Measurements from ENCODE around the gene SPACA4.

SPACA4 gene

GRCh38 chr19:48606463-48607358 is at the start of gene SPACA4:
Gene SPACA4 (plus strand): TSS chr19:48606742. CDS start chr19:48606979, 237 bp downstream.
- Histone ChIP-seq H3K27ac (ENCODE audit: poor library complexity, severe bottlenecking) (no peak within 1 kb of the TSS), H3K9me3 (ENCODE audit: severe bottlenecking) (no peaks in the 10 kb centered on the region), H3K36me3 (ENCODE audit: low read depth) (no peaks in the 10 kb centered on the region), H3K27me3 (ENCODE audit: insufficient read depth, poor library complexity, severe bottlenecking) (no peaks in the 10 kb centered on the region), H3K4me1 (ENCODE audit: insufficient read depth, poor library complexity, severe bottlenecking) (no peaks in the 10 kb centered on the region), H3K4me3 (ENCODE audit: severe bottlenecking) (no peak within 1 kb of the TSS)
- TF ChIP-seq CTCF (IDR thresholded peaks at IDR 0.05; ENCODE audit: poor library complexity, severe bottlenecking), result no peak
- no peak for DNase-seq (ENCODE audit: low spot score)
- ATAC-seq (ENCODE audit: low read depth), result no peak

GRCh38 chr19:48556825-48557224 is 49.7 kb upstream of the SPACA4 start:
- Histone ChIP-seq H3K27me3 (ENCODE audit: insufficient read depth, poor library complexity, severe bottlenecking) (no peaks in the 10 kb centered on the region), H3K27ac (ENCODE audit: poor library complexity, severe bottlenecking) (peak overlapping the region; percentile 20), H3K4me3 (ENCODE audit: severe bottlenecking) (no peak overlapping the region), H3K4me1 (ENCODE audit: insufficient read depth, poor library complexity, severe bottlenecking) (peaks cover 13% of the 10 kb centered on the region), H3K9me3 (ENCODE audit: severe bottlenecking) (no peaks in the 10 kb centered on the region), H3K36me3 (ENCODE audit: low read depth) (no peaks in the 10 kb centered on the region)
- DNase-seq (ENCODE audit: low spot score) (no peak), ATAC-seq (ENCODE audit: low read depth) (no peak)
- TF ChIP-seq CTCF (IDR thresholded peaks at IDR 0.05; ENCODE audit: poor library complexity, severe bottlenecking), result no peak

GRCh38 chr19:48558018-48558684 is 48.4 kb upstream of the SPACA4 start:
- Histone ChIP-seq H3K27me3 (ENCODE audit: insufficient read depth, poor library complexity, severe bottlenecking) (no peaks in the 10 kb centered on the region), H3K4me1 (ENCODE audit: insufficient read depth, poor library complexity, severe bottlenecking) (peaks cover 10% of the 10 kb centered on the region), H3K36me3 (ENCODE audit: low read depth) (no peaks in the 10 kb centered on the region), H3K9me3 (ENCODE audit: severe bottlenecking) (no peaks in the 10 kb centered on the region), H3K27ac (ENCODE audit: poor library complexity, severe bottlenecking) (no peak overlapping the region), H3K4me3 (ENCODE audit: severe bottlenecking) (no peak overlapping the region)
- DNase-seq (ENCODE audit: low spot score) (no peak), ATAC-seq (ENCODE audit: low read depth) (no peak)
- TF ChIP-seq CTCF (IDR thresholded peaks at IDR 0.05; ENCODE audit: poor library complexity, severe bottlenecking), result no peak

- TF ChIP-seq CTCF (IDR thresholded peaks at IDR 0.05; ENCODE audit: poor library complexity, severe bottlenecking), result no peak
- DNase-seq (ENCODE audit: low spot score) (no peak), ATAC-seq (ENCODE audit: low read depth) (no peak)
- Histone ChIP-seq H3K27ac (ENCODE audit: poor library complexity, severe bottlenecking) (no peak overlapping the region), H3K9me3 (ENCODE audit: severe bottlenecking) (no peaks in the 10 kb centered on the region), H3K36me3 (ENCODE audit: low read depth) (no peaks in the 10 kb centered on the region), H3K4me1 (ENCODE audit: insufficient read depth, poor library complexity, severe bottlenecking) (peaks cover 12% of the 10 kb centered on the region), H3K27me3 (ENCODE audit: insufficient read depth, poor library complexity, severe bottlenecking) (no peaks in the 10 kb centered on the region), H3K4me3 (ENCODE audit: severe bottlenecking) (no peak overlapping the region)
Measured at GRCh38 chr19:48560095-48560530, 46.4 kb upstream of the SPACA4 start.
